WTC11 (cell line): ENCODE results near the gene OBP2B.

ENCODE experiments used
- CREB1 ChIP-seq: sonication (generic); formaldehyde crosslinking; IDR thresholded peaks from 2 replicates; pipeline ENCODE4 v1.8.0; 2023; ENCODE audit warnings: mild to moderate bottlenecking, missing genetic modification reagents
- TF ChIP-seq, protein P1 (sequence below): fragments of 200-600 bp; IDR thresholded peaks from 2 replicates; pipeline ENCODE4 v1.8.0; 2022; ENCODE audit warnings: antibody characterized with exemption

DNA sequence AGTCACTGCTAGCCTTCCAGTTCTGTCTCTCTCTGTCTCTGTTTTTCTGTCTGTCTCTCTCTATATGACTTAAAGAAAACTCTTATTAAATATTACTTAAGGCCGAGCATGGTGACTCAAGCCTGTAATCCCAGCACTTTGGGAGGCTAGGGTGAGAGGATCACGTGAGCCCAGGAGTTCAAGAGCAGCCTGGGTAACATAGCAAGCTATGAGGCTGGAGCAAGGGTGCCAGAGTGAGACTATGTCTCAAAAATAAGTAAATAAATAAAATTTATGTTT is 43.7 kb downstream of the OBP2B start:
- TF ChIP-seq CREB1 (CRISPR knock-in tag): no peak
- TF ChIP-seq, protein P1, sequence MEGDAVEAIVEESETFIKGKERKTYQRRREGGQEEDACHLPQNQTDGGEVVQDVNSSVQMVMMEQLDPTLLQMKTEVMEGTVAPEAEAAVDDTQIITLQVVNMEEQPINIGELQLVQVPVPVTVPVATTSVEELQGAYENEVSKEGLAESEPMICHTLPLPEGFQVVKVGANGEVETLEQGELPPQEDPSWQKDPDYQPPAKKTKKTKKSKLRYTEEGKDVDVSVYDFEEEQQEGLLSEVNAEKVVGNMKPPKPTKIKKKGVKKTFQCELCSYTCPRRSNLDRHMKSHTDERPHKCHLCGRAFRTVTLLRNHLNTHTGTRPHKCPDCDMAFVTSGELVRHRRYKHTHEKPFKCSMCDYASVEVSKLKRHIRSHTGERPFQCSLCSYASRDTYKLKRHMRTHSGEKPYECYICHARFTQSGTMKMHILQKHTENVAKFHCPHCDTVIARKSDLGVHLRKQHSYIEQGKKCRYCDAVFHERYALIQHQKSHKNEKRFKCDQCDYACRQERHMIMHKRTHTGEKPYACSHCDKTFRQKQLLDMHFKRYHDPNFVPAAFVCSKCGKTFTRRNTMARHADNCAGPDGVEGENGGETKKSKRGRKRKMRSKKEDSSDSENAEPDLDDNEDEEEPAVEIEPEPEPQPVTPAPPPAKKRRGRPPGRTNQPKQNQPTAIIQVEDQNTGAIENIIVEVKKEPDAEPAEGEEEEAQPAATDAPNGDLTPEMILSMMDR: no peak
